Large intestine (tissue), 3 donors: Measurements from ENCODE around the gene GMDS. TPM values are rescaled to one million over a fixed set of nuclear protein-coding genes. Genes with fewer than 3 reads are reported as not detected.

Experiments used
- DNase-seq, 2 donors: peaks; one replicate each; pipeline versions ENCODE4 v3.0.0 to v3.0.0-alpha.2; 2013
- H3K27ac ChIP-seq: one replicate; pipeline ENCODE4 v1.5.1; 2013; ENCODE audit warnings: low read length
- H3K27me3 ChIP-seq: 2 replicates; pipeline ENCODE4 v1.6.1; 2013; ENCODE audit warnings: low read length; ENCODE audit not compliant: control insufficient read depth, insufficient read depth
- H3K36me3 ChIP-seq: 2 replicates; pipeline ENCODE4 v1.6.1; 2013; ENCODE audit warnings: low read length; ENCODE audit not compliant: control insufficient read depth, insufficient read depth
- H3K4me1 ChIP-seq: one replicate; pipeline ENCODE4 v1.6.1; 2013; ENCODE audit warnings: low read length; ENCODE audit not compliant: control insufficient read depth, insufficient read depth
- H3K4me3 ChIP-seq: one replicate; pipeline ENCODE4 v1.5.1; 2013; ENCODE audit warnings: low read length
- H3K9me3 ChIP-seq: one replicate; pipeline ENCODE4 v1.6.1; 2013; ENCODE audit warnings: mild to moderate bottlenecking, low read depth, low read length, moderate library complexity; ENCODE audit not compliant: control insufficient read depth
- WGBS: methylation state at CpG from one replicate; pipeline ENCODE4 v1.1.5; 2013; ENCODE audit warnings: low lambda C conversion rate; ENCODE audit not compliant: insufficient coverage; 5-methylcytosine and 5-hydroxymethylcytosine counted together
- polyA plus RNA-seq: library from polyadenylated mRNA; unstranded; fragments of 120-200 nt; gene quantifications from one replicate; pipeline ENCODE4 v1.2.1, GENCODE V29; 2013

The GMDS gene
- polyA plus RNA-seq, 1 donor, result 58.9 TPM

GRCh38 chr6:2125158-2125557 lies 120.2 kb downstream of the GMDS start:
- no peaks in the 10 kb centered on the region for H3K4me1 ChIP-seq
- H3K4me3 ChIP-seq, result no peak overlapping the region
- WGBS, result no CpG with 5 or more reads among the region's 3 CpGs
- peaks cover 2% of the 10 kb centered on the region for H3K9me3 ChIP-seq
- no peaks in the 10 kb centered on the region for H3K27me3 ChIP-seq
- H3K27ac ChIP-seq, result no peak overlapping the region
- DNase-seq, result no peak
- no peaks in the 10 kb centered on the region for H3K36me3 ChIP-seq

- Histone ChIP-seq H3K9me3 (peaks cover 2% of the 10 kb centered on the region), H3K27ac (no peak overlapping the region), H3K36me3 (no peaks in the 10 kb centered on the region), H3K27me3 (no peaks in the 10 kb centered on the region), H3K4me1 (no peaks in the 10 kb centered on the region), H3K4me3 (no peak overlapping the region)
- DNase-seq, result no peak
- WGBS, result no CpG with 5 or more reads among the region's 11 CpGs
Observed at GRCh38 chr6:2124260-2124709, 121.1 kb downstream of the GMDS start.

GRCh38 chr6:2120912-2121311 lies 124.5 kb downstream of the GMDS start:
- no peak for DNase-seq
- no peak overlapping the region for H3K27ac ChIP-seq
- no peaks in the 10 kb centered on the region for H3K4me1 ChIP-seq
- no CpG with 5 or more reads among the region's 3 CpGs for WGBS
- no peaks in the 10 kb centered on the region for H3K27me3 ChIP-seq
- H3K9me3 ChIP-seq, result no peaks in the 10 kb centered on the region
- H3K4me3 ChIP-seq, result no peak overlapping the region
- H3K36me3 ChIP-seq, result no peaks in the 10 kb centered on the region

- Histone ChIP-seq H3K4me1 (no peaks in the 10 kb centered on the region), H3K36me3 (peaks cover 2% of the 10 kb centered on the region), H3K27ac (no peak overlapping the region), H3K4me3 (no peak overlapping the region), H3K9me3 (no peaks in the 10 kb centered on the region), H3K27me3 (no peaks in the 10 kb centered on the region)
- WGBS, result 100% methylated on average over 1 of the region's 1 CpG
- DNase-seq, result no peak
Observed at GRCh38 chr6:2119275-2119674, 126.1 kb downstream of the GMDS start.

GRCh38 chr6:2118136-2118535 lies 127.3 kb downstream of the GMDS start:
- Histone ChIP-seq H3K9me3 (no peaks in the 10 kb centered on the region), H3K27ac (no peak overlapping the region), H3K36me3 (peaks cover 2% of the 10 kb centered on the region), H3K27me3 (no peaks in the 10 kb centered on the region), H3K4me1 (no peaks in the 10 kb centered on the region), H3K4me3 (no peak overlapping the region)
- DNase-seq, result no peak
- WGBS, result no CpG with 5 or more reads among the region's 1 CpG

GRCh38 chr6:2117447-2117846 lies 128.0 kb downstream of the GMDS start:
- no peak overlapping the region for H3K27ac ChIP-seq

GRCh38 chr6:2116496-2116895 lies 128.9 kb downstream of the GMDS start:
- Histone ChIP-seq H3K36me3 (peaks cover 2% of the 10 kb centered on the region), H3K4me3 (no peak overlapping the region), H3K4me1 (no peaks in the 10 kb centered on the region), H3K9me3 (no peaks in the 10 kb centered on the region), H3K27ac (no peak overlapping the region), H3K27me3 (no peaks in the 10 kb centered on the region)
- no peak for DNase-seq
- WGBS, result no CpG with 5 or more reads among the region's 2 CpGs

More at GRCh38 chr6:2117447-2117846, 128.0 kb downstream of the GMDS start:
- 89% methylated on average over 6 of the region's 7 CpGs for WGBS
- no peak for DNase-seq
- Histone ChIP-seq H3K4me3 (no peak overlapping the region), H3K27me3 (no peaks in the 10 kb centered on the region), H3K9me3 (no peaks in the 10 kb centered on the region), H3K36me3 (peaks cover 2% of the 10 kb centered on the region), H3K4me1 (no peaks in the 10 kb centered on the region)

GRCh38 chr6:2114100-2114499 lies 131.3 kb downstream of the GMDS start:
- WGBS, result 80% methylated on average over 1 of the region's 1 CpG
- Histone ChIP-seq H3K9me3 (no peaks in the 10 kb centered on the region), H3K36me3 (peaks cover 6% of the 10 kb centered on the region), H3K27ac (no peak overlapping the region), H3K4me1 (no peaks in the 10 kb centered on the region), H3K4me3 (no peak overlapping the region), H3K27me3 (no peaks in the 10 kb centered on the region)
- no peak for DNase-seq

DNA sequence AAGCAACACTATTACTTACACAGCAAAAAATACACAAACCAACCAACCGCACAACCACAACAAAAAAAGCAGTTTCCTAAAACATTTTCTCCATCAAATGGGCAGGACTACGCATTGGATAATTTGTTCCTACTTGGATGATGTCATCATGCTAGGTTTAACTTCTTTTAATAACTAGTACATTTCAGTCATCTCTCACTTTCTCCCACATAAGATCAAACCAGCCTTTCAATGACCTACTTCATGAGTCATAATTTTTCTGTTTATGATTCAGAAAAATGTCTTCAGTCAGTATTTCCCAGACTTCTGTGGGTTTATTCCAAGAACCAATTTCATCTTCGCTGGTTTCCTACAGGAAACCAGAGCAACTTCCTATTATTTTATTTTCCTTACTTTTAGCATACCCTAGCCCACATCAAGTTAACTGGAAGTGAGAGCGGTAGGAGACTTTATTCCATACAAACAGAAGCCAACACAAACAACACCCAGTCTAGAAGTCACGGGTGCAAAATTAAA lies 134.2 kb downstream of the GMDS start:
- Histone ChIP-seq H3K36me3 (peaks cover 9% of the 10 kb centered on the region), H3K27me3 (no peaks in the 10 kb centered on the region), H3K4me3 (no peak overlapping the region), H3K4me1 (no peaks in the 10 kb centered on the region), H3K27ac (no peak overlapping the region), H3K9me3 (no peaks in the 10 kb centered on the region)
- no peak for DNase-seq
- no CpG with 5 or more reads among the region's 5 CpGs for WGBS

GRCh38 chr6:2110504-2110903 lies 134.9 kb downstream of the GMDS start:
- no peak for DNase-seq

GRCh38 chr6:2109796-2110195 lies 135.6 kb downstream of the GMDS start:
- Histone ChIP-seq H3K36me3 (peaks cover 7% of the 10 kb centered on the region), H3K4me3 (no peak overlapping the region), H3K9me3 (no peaks in the 10 kb centered on the region), H3K4me1 (no peaks in the 10 kb centered on the region), H3K27ac (no peak overlapping the region), H3K27me3 (no peaks in the 10 kb centered on the region)
- WGBS, result 100% methylated on average over 1 of the region's 5 CpGs
- DNase-seq, result no peak

More at GRCh38 chr6:2110504-2110903, 134.9 kb downstream of the GMDS start:
- Histone ChIP-seq H3K9me3 (no peaks in the 10 kb centered on the region), H3K4me1 (no peaks in the 10 kb centered on the region), H3K36me3 (peaks cover 7% of the 10 kb centered on the region), H3K4me3 (no peak overlapping the region), H3K27ac (no peak overlapping the region), H3K27me3 (no peaks in the 10 kb centered on the region)
- WGBS, result 94% methylated on average over 2 of the region's 4 CpGs
